Measurements from ENCODE around the gene CRYAA.

The CRYAA gene

DNA sequence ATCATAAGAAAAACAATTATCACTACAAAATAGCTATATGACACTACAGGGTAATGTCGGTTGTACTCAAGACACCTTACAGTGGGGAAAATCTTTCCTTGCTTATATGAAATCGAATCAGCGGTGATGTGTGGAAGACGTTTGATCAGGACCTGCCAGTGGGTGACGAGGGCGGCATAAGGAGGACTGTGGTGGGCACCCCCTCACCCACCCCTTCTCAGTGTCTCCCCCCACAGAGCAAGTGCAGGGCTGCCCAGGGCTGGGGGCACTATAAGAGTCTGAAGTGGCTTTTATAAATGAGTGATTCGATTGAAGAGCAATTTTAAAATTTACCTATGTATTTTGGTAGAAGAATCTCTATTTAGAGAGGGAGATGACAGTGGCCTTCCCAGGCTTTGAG lies 35.8 kb downstream of the CRYAA start:
- DNase-seq: no peak

DNA sequence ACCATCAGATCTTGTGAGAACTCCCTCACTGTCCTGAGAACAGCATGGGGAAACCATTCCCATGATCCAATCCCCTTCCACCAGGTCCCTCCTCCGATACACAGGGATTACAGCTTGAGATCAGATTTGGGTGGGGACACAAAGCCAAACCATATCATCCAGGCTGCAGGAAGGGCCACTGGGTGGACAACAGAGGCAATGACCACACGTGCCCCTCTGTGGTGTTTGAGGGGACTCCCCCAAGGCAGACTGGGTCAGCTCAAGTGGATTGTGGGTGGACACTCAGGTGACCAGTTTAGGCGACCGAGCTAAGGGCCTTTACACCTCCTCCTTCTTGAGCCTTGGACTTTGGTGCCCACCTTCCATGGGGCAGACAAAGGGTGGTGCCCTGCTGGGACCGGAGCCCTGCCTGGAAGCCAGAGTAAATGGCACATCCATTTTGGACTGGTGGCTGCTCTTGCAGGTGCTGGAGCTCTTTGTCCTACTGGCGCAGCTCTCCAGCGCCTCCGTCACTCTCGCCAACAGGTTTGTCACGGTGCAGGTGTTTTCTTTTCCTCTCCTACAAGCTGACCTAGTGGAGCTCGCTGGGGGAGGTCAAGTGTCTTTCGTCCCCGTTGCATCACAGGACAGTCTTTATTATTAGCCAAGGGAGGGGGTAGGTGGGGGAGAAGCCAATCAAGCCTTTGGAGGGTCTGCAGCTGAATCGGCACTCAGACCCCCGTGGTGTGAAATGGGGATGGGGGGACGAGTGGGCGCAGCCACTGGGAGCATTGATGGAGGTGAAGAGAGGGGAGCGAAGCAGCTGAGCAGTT lies 37.6 kb downstream of the CRYAA start:
- no peak for DNase-seq

- no peak for DNase-seq
These were observed 38.2 kb downstream of the CRYAA start for GRCh38 chr21:43207043-43207315.

DNA sequence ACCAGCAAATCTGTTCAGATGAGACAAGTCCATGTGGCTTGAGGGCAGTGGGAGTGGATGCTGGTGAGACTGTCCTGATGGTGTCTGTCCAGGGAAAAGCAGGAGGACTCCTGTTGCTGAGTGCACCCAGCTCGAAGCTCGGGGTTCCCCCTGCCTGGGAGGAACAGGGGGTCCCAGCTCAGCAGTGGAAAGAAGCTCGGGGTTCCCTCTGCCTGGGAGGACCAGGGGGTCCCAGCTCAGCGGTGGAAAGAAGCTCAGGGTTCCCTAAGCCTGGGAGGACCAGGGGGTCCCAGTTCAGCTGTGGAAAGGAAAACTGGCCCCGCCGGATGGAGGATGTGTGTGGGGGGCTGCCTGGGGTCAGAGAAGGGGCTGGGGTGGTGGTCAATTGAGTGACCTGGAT lies 39.1 kb downstream of the CRYAA start:
- DNase-seq: no peak

DNA sequence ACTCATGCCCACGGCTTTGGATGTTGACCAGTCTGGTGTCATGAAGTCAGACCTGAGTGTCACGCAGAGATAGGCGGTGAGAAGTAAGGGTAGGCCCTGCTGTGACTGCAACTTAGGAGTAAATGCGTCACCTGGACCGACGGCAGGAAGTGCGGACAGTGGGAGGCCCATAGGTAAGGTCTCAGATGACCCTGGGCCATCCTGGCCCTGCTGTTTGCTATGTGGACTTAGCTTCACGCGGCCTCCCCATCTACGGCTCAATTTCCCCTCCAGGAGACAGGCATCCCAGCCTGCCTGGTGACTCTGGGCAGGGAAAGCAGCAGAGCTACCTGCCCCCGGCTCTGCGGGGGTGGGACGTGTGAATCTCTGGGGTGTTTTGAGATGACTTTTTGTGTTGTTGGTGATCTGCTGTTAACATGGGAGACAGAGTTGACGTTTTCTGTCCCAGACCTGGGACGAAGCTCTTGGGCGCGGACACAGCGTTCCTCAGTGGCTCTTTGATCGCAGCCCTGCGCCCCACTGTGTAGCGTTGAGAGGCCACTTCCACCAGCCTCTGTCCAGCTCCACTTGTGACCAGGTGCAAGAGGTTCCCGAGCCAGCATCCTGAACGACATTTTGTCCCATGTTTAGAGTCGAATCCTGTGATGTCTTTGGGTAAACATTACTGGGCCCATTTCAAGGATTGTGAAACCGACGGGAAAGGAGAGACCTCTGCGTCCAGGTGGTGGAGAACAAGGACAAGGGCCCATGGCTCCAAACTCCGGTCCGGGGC lies 39.9 kb downstream of the CRYAA start:
- no peak for DNase-seq

GRCh38 chr21:43209575-43210453 lies 41.0 kb downstream of the CRYAA start:
- no peak for DNase-seq

DNA sequence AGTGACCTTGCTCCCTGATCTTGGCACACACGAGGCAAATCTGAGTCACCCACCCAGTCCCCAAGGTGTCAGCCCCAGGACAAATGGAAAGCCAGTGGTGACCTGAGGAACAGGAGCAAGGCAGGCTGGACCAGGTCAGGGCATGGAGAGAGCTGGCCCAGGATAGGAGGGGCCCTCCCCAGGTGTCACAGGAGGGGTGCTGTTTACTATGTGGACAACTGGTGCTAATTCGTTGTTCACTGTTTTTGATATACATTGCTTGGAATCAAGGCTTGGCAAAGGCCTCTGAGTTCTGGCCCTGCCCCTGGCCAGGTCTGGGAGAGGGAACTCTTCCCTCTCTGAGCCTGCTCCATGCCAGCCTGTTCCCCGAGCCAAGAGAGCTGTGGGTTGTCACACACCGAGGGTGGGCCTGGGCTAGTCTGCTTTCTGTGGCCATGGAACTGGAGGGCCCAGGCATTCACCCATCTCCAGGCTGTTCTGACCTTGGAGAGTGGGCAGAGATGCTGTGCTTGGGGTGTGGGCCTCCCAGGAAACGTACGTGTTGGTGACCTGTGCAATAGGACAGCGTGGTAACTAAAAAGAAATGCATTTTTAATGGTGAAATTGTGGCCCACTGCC lies 41.8 kb downstream of the CRYAA start:
- DNase-seq: no peak

DNA sequence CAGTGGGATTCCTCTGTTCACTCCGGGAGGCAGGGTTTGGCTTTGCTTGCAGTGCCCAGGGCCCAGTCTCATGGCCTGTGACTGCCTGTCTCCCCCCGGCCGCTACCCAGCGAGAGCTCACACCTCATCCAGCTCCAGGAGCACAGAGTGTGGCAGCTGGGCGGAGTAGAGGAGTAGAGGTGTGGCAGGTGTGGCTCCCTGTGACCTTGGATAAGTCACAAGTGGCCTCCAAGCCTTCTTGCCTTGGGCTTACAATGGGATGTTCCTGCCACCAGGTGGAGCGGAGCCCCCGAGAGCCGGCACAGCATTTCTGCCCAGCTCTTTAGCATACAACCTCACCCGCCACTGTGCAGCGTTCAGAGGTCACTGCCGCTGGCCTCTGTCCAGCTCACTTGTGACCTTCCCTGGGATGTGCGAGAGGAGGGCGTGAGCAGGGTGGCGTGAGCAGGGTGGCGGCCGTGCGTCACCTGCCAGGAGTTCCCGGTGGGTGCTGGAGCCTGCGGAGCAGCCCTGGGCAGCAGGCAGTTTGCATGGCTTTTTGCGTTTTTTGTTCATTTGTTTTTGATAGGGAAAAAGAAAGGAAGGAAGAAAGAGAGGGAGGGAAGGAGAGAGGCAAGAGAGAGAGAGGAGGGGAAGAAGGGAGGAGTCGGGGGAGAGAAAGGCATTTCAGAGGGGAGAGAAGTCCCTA lies 42.4 kb downstream of the CRYAA start:
- peak; percentile 2 for DNase-seq

- no peak for DNase-seq
These were observed 42.9 kb downstream of the CRYAA start for GRCh38 chr21:43211760-43212115.
